ENCODE measurements around the gene ALCAM.

DNA sequence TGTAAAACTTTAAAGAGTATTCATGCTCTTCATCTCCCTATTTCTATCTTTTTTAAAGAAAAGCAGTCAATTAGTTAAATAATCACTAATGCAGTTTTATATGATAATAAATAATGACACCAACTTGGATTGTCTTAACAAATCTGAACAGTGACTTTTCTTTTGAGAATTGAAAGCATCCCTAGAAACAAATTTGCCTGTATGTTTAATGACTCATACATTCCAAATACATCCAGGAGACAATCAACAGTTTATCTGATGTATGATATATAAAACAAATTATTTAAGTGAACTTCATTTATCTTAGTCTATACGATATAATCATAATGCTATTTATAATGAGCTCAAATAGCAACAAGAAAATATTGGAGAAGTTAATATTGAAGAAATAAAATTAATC is 78.0 kb downstream of the ALCAM start:
- TF ChIP-seq CTCF (IDR thresholded peaks at IDR 0.05; ENCODE audit: control extremely low read depth in 1 of 3, insufficient read depth in 1 of 3, low read depth in 1 of 3, low read length in 3 of 3) (no peak), ZNF274 (IDR thresholded peaks at IDR 0.05; ENCODE audit: borderline replicate concordance, extremely low read depth, low read length) (no peak), POLR2A (IDR thresholded peaks at IDR 0.05; ENCODE audit: control extremely low read depth in 1 of 2, low read depth in 2 of 2, low read length in 2 of 2) (no peak), EZH2 (IDR thresholded peaks at IDR 0.05; ENCODE audit: low read depth, low read length, severe bottlenecking) (no peak), JUND (IDR thresholded peaks at IDR 0.05; ENCODE audit: low read length) (no peak), SIN3A (conservative IDR thresholded peaks at IDR 0.05 in 1 of 2, IDR thresholded peaks at IDR 0.05 in 1 of 2; ENCODE audit: low read depth in 1 of 2, low read length in 2 of 2) (no peak)

All from H1 (cell line).